ENCODE measurements around the gene FBXL7.

The FBXL7 gene

DNA sequence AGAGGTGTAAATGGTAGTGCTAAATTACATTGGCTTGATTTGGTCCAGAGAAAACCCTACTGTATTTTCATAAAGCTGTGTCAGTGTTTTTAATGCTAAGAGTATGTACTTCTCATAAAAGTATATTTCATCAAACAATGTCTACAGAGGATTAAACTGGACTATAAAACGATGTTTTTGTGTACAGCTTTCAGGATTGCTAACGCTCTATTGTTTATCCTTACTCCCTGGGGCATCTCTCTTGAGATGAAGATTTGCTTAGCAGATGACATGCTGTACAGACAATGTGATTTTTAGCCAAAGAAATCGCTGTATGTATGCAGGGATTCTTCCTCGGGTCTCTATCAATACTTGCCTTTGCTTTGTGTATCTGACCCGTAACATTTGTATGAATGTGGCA lies 216.0 kb downstream of the FBXL7 start:
- DNase-seq (ENCODE audit: insufficient read length, low spot score) = peak; percentile 18
- FAIRE-seq = peak; percentile 25
- TF ChIP-seq, protein P1, sequence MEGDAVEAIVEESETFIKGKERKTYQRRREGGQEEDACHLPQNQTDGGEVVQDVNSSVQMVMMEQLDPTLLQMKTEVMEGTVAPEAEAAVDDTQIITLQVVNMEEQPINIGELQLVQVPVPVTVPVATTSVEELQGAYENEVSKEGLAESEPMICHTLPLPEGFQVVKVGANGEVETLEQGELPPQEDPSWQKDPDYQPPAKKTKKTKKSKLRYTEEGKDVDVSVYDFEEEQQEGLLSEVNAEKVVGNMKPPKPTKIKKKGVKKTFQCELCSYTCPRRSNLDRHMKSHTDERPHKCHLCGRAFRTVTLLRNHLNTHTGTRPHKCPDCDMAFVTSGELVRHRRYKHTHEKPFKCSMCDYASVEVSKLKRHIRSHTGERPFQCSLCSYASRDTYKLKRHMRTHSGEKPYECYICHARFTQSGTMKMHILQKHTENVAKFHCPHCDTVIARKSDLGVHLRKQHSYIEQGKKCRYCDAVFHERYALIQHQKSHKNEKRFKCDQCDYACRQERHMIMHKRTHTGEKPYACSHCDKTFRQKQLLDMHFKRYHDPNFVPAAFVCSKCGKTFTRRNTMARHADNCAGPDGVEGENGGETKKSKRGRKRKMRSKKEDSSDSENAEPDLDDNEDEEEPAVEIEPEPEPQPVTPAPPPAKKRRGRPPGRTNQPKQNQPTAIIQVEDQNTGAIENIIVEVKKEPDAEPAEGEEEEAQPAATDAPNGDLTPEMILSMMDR (IDR thresholded peaks at IDR 0.05; ENCODE audit: insufficient read depth, missing control alignments) = no peak

DNA sequence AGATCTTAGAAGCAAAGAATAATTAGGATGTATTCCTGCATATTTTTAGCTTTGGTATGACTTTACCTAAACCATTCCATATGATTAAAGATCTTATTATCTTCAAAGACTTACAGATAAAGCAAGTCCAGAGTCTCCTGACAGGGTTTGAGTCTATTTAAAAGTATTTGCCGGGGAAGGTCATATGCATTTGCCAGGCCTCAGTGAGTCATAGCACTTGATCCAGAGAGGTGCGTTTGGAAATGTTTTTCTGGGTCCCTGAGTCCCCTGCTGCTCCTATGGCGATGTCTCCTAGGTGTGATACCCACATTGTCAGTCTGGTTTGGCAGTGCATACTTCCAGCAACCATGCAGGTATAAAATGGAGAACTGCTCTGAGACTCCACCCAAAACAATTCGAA lies 217.0 kb downstream of the FBXL7 start:
- TF ChIP-seq, protein P1 (IDR thresholded peaks at IDR 0.05; ENCODE audit: insufficient read depth, missing control alignments) = no peak
- FAIRE-seq (no peak), DNase-seq (ENCODE audit: insufficient read length, low spot score) (no peak)

DNA sequence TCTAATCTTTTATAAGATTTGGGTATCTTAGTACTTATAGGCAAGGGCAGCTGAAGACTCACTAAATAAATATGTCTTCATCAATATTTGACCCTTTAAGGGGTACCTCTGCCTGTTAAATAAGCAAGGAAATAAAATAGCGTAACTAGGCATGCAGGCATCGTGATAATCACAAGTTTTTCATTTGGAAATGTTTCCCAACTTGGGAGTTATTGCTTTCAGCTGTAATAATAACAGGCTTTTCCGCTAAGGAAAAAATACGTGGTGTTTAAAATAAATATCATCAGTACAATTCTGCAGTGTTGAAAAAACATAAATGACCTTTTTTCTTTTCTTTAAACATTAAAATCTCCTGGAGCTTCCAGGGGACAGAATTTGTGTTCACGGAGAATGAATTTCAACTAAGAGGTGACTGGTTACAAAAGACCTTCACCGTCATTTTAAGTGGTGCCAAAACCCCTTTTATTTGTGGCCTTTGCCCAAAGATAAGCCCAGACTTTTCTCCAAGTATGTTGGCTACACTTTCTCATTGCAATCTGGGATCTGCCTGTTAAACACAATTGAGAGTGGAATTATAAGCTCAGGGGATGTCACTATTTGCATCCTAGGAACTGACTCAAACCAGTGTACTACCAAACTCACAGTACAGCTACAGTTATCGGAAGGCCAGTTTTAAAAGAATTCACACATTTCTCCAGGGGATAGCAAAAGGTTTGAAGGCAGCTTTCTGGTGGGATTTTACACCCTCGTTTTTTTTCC lies 218.6 kb downstream of the FBXL7 start:
- no peak for FAIRE-seq
- no peak for DNase-seq (ENCODE audit: insufficient read length, low spot score)
- TF ChIP-seq, protein P1 (IDR thresholded peaks at IDR 0.05; ENCODE audit: insufficient read depth, missing control alignments) = no peak

DNA sequence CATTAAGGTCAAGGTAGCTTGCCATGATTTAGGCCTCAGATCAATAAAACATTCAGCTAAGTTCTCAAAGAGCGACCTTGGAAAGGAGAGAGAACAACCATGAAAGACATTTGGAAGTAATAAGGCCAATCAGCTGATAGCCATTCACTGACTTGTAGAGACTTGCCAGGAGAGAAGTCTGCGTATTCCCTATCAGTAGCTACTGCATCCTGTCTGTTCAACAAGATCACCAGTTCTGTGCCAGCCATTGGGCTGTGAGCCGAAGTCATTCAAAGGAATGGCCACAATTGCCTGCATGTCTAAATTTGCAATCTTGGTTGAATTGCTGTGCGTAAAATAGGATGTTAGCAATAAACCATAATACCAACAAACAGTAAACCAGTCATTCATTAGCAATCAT lies 219.8 kb downstream of the FBXL7 start:
- TF ChIP-seq, protein P1 (IDR thresholded peaks at IDR 0.05; ENCODE audit: insufficient read depth, missing control alignments) = no peak
- DNase-seq (ENCODE audit: insufficient read length, low spot score) (no peak), FAIRE-seq (no peak)

DNA sequence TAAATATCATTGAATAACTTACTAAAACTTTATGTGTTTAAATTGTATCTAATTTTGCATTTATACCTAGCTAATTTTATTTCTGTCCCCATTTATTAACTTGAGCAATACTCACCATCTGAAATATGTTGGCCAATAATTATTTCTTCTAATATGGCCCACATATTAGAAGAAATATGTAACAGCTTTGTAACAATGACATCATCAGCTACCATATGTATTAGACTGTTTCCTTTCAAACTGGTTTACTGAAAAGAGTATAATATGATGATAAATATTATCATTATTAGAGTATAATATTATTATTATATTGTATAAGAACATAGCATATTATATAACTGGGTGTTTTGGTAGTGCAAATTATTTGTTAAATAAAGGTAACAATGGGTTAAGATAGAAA lies 220.5 kb downstream of the FBXL7 start:
- FAIRE-seq = no peak
- TF ChIP-seq, protein P1 (IDR thresholded peaks at IDR 0.05; ENCODE audit: insufficient read depth, missing control alignments) = no peak
- no peak for DNase-seq (ENCODE audit: insufficient read length, low spot score)

DNA sequence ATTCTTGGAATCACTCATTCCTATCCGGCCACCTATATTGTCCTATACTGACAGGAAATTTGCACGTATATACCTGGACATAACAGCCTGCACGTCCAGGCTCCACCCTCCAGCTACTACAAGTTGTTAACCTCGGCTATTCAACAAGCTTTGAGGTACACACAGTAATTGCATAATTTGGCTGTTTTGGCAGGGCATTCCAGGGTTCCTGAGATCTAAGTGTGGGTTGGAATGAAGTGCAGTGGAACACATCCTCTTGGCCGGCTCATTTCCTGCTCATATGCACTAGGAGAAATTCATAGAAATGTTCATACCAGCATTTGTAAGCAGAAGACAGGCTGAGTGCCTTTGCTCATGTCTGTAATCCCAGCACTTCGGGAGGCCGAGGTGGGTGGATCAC lies 222.3 kb downstream of the FBXL7 start:
- no peak for FAIRE-seq
- TF ChIP-seq, protein P1 (IDR thresholded peaks at IDR 0.05; ENCODE audit: insufficient read depth, missing control alignments) = no peak
- DNase-seq (ENCODE audit: insufficient read length, low spot score) = no peak

DNA sequence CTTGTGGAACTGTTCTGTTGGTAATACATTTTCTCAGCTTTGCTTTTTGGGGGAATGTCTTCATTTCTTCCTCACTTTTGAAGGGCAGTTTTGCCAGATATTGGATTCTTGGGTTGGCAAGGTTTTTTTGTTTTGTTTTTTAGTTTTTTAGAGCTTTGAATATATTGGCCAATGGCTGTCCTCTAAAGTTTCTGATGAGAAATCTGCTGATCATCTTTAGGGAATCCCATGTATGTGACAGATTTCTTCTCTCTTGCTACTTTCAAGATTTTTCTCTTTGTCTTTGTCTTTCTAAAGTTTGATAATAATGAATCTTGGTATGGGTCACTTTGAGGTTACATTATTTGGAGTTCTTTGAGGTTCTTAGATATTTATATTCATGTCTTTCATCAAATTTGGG lies 227.4 kb downstream of the FBXL7 start:
- FAIRE-seq = no peak
- DNase-seq (ENCODE audit: insufficient read length, low spot score) = no peak
- TF ChIP-seq, protein P1 (IDR thresholded peaks at IDR 0.05; ENCODE audit: insufficient read depth, missing control alignments) = no peak
